ENCODE results near the gene SNORC.

Gene SNORC

DNA sequence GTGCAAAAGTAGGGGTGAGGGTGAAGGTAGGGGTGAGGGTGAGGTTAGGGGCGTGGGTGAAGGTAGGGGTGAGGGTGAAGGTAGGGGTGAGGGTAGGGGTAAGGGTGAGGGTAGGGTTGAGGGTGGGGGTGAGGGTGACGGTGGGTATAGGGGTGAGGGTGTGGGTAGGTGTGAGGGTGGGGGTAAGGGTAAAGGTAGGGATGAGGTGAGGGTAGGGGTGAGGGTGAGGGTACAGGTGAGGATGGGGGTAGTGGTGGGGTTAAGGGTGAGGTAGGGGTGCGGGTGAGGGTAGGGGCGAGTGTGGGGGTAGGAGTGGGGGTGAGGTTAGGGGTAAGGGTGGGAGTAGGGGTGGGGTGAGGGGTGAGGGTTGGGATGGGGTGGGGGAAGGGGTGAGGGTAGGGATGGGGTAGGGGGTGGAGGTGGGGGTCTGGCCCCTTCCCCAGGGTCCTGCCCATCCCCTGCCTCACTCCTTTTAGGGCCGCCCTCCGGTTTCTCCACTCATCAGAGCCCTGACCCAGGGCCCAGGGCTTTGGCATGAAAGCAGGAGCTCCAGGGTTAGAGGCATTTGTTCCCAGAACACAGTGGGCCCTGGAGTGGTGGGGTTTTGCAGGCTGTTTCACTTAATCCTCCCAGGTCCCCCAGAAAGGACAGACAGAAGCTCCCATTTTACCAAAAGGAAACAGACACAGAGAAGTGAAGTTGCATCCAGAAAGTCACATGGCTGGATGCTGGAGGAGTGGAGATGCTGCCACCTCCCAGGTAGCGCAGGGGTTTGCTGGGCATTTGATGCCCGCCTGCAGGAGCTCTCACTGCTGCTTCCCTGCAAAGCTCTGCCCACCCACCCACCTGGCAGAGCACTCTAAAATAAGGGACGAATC is 26.9 kb downstream of the SNORC start:
- TF ChIP-seq, protein P1, sequence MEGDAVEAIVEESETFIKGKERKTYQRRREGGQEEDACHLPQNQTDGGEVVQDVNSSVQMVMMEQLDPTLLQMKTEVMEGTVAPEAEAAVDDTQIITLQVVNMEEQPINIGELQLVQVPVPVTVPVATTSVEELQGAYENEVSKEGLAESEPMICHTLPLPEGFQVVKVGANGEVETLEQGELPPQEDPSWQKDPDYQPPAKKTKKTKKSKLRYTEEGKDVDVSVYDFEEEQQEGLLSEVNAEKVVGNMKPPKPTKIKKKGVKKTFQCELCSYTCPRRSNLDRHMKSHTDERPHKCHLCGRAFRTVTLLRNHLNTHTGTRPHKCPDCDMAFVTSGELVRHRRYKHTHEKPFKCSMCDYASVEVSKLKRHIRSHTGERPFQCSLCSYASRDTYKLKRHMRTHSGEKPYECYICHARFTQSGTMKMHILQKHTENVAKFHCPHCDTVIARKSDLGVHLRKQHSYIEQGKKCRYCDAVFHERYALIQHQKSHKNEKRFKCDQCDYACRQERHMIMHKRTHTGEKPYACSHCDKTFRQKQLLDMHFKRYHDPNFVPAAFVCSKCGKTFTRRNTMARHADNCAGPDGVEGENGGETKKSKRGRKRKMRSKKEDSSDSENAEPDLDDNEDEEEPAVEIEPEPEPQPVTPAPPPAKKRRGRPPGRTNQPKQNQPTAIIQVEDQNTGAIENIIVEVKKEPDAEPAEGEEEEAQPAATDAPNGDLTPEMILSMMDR (conservative IDR thresholded peaks at IDR 0.05; ENCODE audit: low read depth, low read length) = no peak
- DNase-seq (ENCODE audit: low read depth) = no peak
- H3K4me3 ChIP-seq (ENCODE audit: low read length) = no peak overlapping the region

DNA sequence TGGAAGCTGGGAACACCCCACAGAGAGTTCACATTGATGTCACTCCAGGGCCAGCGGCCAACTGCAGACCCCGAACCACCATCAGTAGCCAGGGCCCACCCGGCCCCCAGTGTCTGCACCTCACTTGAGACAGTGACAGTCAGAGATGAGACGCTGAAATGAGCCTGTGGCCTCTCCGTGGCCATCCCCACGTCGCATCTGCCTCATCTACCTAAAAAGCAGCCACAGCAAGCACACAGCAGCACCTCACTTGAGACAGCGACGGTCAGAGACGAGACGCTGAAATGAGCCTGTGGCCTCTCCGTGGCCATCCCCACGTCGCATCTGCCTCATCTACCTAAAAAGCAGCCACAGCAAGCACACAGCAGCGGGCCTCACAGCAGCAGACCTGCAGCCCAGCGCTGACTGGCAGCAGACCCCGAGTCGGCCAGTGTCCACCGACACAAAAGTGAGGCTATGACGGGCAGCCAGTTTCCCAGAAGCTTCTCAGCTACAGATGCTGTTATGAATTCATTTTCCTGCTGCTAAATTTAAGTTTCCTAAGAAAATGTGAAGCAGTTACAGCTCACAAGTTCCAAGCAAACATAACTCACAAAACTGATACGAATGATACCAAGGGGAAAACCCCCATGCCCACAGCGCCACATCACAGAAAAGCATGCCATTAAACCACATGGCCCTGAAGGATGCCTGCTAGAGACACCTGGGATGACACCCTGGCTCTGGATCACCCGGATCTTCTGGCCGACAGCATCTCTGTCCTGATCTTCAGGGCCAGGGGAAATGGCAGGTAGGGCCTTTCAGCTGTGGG is 27.7 kb downstream of the SNORC start:
- DNase-seq (ENCODE audit: low read depth) = no peak
- TF ChIP-seq, protein P1 (conservative IDR thresholded peaks at IDR 0.05; ENCODE audit: low read depth, low read length) = no peak
- no peak overlapping the region for H3K4me3 ChIP-seq (ENCODE audit: low read length)

DNA sequence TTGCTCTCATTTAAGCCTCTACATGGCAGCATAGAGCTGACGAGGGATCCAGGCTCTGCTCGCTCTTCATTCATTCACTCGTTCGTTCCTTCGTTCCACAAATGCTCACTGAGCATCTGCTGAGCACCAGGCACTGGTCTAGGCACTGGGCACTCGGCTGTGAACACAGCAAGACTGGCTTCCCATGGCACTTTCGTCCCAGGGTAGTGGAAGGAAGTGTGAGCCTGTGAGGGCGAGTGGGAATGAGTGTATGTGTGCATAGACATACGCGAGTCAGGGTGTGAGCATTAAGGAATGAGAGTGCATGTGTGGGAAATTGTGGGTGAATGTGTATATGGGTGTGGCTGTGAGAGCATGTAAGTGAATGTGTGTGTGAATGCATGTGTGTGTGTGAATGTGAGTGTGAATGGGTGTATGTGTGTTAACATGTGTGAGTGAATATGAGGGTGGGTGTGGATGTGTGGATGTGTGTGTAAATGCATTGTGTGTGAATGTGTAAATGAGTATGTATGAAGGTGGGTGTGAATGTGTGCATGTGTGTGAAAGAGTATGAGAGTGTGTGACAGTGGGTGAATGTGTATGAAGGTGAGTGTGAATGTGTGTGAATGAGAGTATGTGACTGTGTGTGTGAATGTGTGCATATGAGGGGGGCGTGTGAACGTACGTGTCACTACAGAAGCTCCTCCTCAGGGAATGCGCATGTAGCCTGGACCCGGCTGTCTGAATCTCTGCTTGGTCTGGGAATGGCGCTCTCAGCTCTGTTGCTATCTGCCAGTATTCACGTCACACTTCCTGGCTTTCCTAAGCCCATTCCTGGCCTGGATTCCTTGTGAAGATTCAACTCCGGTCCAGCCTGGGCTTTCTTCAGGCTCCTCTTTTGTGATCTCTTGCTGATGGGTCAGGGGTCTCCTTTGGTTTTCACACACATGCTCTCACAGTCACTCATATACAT is 28.8 kb downstream of the SNORC start:
- no peak overlapping the region for H3K4me3 ChIP-seq (ENCODE audit: low read length)
- DNase-seq (ENCODE audit: low read depth) = no peak
- TF ChIP-seq, protein P1 (conservative IDR thresholded peaks at IDR 0.05; ENCODE audit: low read depth, low read length) = no peak

DNA sequence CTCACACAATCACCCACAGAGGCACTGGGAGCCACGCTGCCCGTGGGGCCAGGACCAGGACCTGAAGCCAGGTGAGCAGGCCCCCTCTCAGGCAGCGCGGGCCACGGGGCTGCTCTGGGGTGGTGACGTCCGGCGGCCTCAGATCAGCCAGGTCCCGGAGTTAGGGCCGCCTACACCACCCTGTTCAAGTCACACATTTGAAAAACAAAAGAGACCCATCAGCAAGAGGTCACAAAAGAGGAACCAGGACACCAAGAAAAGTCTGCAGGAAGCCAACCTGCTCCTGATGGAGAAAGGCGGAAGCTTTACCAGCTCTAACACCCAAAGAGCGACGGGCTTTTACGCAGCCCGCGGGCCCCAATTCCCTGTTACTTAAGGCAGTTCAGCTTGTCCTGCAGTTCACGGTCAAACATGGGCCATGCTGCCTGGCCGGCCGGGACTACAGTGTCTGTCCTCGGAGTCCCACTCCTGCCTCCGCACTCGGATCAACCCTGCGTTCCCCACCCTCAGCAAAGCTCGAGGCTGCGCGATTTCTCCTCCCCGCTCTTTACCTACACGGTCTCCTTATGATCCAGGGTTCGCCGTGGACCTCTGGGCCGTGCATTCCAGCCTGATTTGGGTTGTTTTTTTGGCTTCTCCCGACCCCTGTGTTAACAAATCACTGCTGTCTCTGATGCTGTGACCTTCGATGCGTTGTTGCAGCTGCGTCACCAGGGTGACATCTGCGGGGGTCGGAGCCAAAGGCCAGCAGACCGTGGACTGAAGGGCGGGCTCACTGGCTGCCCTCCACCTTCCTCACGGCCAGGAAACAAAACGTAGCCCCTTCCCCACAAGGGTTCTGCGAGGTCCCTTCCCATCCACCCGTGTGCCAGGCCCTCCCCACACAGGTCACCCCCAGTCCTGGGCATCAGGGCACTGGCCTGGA is 31.0 kb downstream of the SNORC start:
- TF ChIP-seq, protein P1 (conservative IDR thresholded peaks at IDR 0.05; ENCODE audit: low read depth, low read length) = no peak
- no peak overlapping the region for H3K4me3 ChIP-seq (ENCODE audit: low read length)
- no peak for DNase-seq (ENCODE audit: low read depth)

DNA sequence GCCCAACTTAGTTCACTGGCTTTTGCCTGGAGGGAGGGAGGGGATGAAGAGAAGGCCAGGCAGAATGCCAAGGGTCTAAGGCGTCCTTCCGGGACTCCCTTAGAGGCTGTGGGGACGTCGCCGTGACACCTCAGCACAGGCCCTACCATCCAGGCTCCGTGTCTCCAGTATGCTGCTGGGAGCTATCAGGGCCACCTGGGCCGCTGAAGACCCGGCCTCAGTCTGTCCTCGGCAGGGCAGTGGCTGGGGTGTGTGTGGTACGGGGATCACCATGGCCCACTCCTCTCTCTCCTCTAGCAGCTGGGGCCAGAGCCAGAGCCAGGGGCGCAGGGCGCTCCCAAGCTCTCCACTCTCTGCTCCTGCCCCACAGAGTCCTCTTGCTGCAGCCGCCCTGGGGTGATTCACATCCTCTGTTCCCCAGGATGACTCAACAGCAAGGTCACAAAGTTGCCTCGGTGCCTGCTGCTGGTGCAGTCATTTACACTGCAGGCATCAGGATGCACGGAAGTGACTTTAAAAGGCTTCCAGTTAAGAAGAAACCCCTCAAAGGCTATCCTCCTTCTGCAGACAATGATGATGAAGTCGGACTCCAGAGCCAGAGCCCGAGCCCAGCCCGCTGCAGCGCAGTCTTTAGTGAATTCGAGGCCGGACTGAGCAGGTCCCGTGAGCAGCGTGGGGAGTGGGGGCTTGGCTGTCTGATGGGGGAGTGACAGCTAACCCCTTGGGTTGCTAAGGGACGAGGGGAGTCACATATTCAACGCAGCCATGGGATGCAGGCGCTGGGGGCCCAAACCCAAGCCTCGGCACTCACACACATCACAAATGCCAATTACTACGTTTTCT is 31.9 kb downstream of the SNORC start:
- TF ChIP-seq, protein P1 (conservative IDR thresholded peaks at IDR 0.05; ENCODE audit: low read depth, low read length) = no peak
- DNase-seq (ENCODE audit: low read depth) = peak; percentile 56
- no peak overlapping the region for H3K4me3 ChIP-seq (ENCODE audit: low read length)

Data from retinal pigment epithelial cell (primary cell).